Measurements from ENCODE around the gene PLCB3. TPM values are rescaled to one million over a fixed set of nuclear protein-coding genes. Genes with fewer than 3 reads are reported as not detected.

PLCB3 gene
- total RNA-seq, 6 donors from 2014 or later = 19.5 to 55.5 (median 30.3) TPM

GRCh38 chr11:64208086-64208795 lies 43.1 kb upstream of the PLCB3 start:
- ATAC-seq (ENCODE audit: low FRiP score in 2 of 2) (no peak), DNase-seq (peak in 1 of 2 donors; percentile 82)
- Histone ChIP-seq H3K9me3 (no peaks in the 10 kb centered on the region), H3K4me3 (peak overlapping the region in 3 of 4 donors; percentile 47 to 62 (median 54)), H3K27me3 (no peaks in the 10 kb centered on the region), H3K36me3 (peaks cover 4 to 38% (median 29%) of the 10 kb centered on the region in 4 donors), H3K27ac (peak overlapping the region; percentile 86 to 94 (median 90)), H3K4me1 (peaks cover 24 to 47% (median 36%) of the 10 kb centered on the region in 4 donors)
- no peak for TF ChIP-seq EP300 (IDR thresholded peaks at IDR 0.05)
- no peak for TF ChIP-seq CTCF (IDR thresholded peaks at IDR 0.05)
- TF ChIP-seq POLR2AphosphoS5 (IDR thresholded peaks at IDR 0.05) = no peak
- no peak for TF ChIP-seq POLR2A (IDR thresholded peaks at IDR 0.05)
- 74 to 80% methylated on average over 4 to 23 of the region's 23 CpGs for WGBS, 2 donors

DNA sequence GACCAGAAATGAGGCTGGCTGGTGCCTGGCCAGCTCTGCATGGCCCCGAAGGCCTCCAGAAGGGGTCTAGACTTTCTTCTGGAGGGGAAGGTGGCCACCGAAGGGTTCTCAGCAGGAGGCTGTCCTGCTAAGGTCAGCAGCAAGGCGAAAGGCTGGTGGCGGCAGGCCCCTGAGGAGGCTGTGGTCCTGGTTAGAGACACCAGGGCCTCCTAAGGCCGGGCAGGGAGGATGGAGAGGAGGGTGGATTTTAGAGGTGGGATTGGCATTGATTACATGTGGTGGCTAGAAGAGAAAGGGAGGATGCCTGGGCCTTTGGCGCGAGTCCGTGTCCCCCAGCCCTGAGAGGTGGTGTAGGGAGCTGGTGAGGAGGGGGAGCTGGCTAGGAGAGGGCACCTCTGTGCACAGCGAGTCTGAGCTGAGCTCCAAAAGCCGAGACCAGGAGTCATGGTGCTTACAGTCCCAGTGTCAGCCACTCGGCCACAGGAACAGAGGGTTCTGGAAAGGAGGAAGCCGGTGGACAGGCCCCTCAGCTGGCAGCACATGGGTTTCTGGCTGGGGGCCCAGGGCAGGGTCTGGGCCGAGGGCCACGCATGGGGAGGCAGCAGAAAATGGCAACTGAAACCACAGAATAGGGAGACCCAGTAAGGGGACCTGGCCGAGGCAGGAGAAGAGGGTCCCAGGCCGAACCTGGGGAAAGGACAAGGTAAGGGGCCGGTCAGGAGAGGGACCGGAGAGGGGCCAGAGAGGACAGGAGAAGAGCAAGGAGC lies 42.4 kb upstream of the PLCB3 start:
- no peaks in the 10 kb centered on the region for H3K27me3 ChIP-seq
- H3K36me3 ChIP-seq = peaks cover 0 to 31% (median 22%) of the 10 kb centered on the region in 4 donors
- peak overlapping the region; percentile 86 to 94 (median 90) for H3K27ac ChIP-seq
- H3K4me1 ChIP-seq = peaks cover 24 to 46% (median 36%) of the 10 kb centered on the region in 4 donors
- no peak for TF ChIP-seq EP300 (IDR thresholded peaks at IDR 0.05)
- no peak for TF ChIP-seq POLR2AphosphoS5 (IDR thresholded peaks at IDR 0.05)
- no peak for TF ChIP-seq CTCF (IDR thresholded peaks at IDR 0.05)
- TF ChIP-seq POLR2A (IDR thresholded peaks at IDR 0.05) = no peak
- DNase-seq (peak in 1 of 2 donors; percentile 59), ATAC-seq (ENCODE audit: low FRiP score in 2 of 2) (no peak)
- H3K4me3 ChIP-seq = peak overlapping the region in 1 of 4 donors; percentile 62
- H3K9me3 ChIP-seq = no peaks in the 10 kb centered on the region
- WGBS, 2 donors = 84 to 86% methylated on average over 16 to 18 of the region's 18 CpGs

- no peak for DNase-seq
- no peak for TF ChIP-seq EP300 (IDR thresholded peaks at IDR 0.05)
- TF ChIP-seq CTCF (IDR thresholded peaks at IDR 0.05) = no peak
- TF ChIP-seq POLR2AphosphoS5 (IDR thresholded peaks at IDR 0.05) = no peak
- TF ChIP-seq POLR2A (IDR thresholded peaks at IDR 0.05) = no peak
- Histone ChIP-seq H3K4me1 (peaks cover 20 to 41% (median 32%) of the 10 kb centered on the region in 4 donors), H3K36me3 (peaks cover 0 to 27% (median 18%) of the 10 kb centered on the region in 4 donors), H3K27ac (peak overlapping the region in 1 of 4 donors; percentile 86), H3K27me3 (no peaks in the 10 kb centered on the region), H3K4me3 (no peak overlapping the region), H3K9me3 (no peaks in the 10 kb centered on the region)
- 88 to 91% methylated on average over 7 to 8 of the region's 8 CpGs for WGBS, 2 donors
- ATAC-seq (ENCODE audit: low FRiP score in 2 of 2) = no peak
Measured at GRCh38 chr11:64209563-64209843, 41.8 kb upstream of the PLCB3 start.

DNA sequence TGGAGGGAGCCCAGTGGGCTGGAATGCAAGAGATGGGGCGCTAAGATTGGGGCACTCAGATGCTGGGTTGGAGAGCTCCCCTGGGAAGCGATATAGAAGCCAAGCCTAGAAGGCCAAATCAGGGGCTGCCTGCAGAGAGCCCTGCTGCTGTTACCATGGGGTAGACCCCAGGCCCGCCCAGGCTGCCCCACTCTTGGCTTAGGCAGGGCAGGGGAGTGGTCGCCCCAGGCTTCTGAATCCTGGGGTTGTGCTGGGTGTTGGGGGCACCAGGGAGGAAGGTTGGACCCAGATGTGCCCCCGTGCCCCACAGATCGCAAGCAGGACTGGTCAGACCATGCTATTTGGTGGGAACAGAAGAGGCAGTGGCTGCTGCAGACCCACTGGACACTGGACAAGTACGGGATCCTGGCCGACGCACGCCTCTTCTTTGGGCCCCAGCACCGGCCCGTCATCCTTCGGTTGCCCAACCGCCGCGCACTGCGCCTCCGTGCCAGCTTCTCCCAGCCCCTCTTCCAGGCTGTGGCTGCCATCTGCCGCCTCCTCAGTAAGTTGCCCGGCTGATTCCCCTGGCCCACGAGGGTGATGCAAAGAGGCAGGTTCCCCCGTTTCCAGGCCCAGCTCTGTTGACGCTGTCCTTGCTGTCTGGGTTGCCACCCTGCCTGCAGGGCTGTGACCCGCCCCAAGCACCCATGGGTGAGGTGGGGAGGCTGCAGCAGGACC lies 40.9 kb upstream of the PLCB3 start:
- no peak overlapping the region for H3K4me3 ChIP-seq
- TF ChIP-seq CTCF (IDR thresholded peaks at IDR 0.05) = no peak
- no peak for TF ChIP-seq EP300 (IDR thresholded peaks at IDR 0.05)
- TF ChIP-seq POLR2A (IDR thresholded peaks at IDR 0.05) = no peak
- TF ChIP-seq POLR2AphosphoS5 (IDR thresholded peaks at IDR 0.05) = no peak
- peaks cover 14 to 31% (median 24%) of the 10 kb centered on the region in 4 donors for H3K4me1 ChIP-seq
- ATAC-seq (ENCODE audit: low FRiP score in 2 of 2) (no peak), DNase-seq (peak in 1 of 2 donors; percentile 71)
- H3K9me3 ChIP-seq = no peaks in the 10 kb centered on the region
- H3K27me3 ChIP-seq = no peaks in the 10 kb centered on the region
- peaks cover 0 to 29% (median 18%) of the 10 kb centered on the region in 4 donors for H3K36me3 ChIP-seq
- 91 to 94% methylated on average over 19 to 24 of the region's 24 CpGs for WGBS, 2 donors
- H3K27ac ChIP-seq = no peak overlapping the region

Data from upper lobe of left lung (tissue), 6 donors.